ENCODE data around the gene TMOD1. TPM values are rescaled to one million over a fixed set of nuclear protein-coding genes. Genes with fewer than 3 reads are reported as not detected.

Gene TMOD1
- polyA plus RNA-seq, 1 of the 3 experiments (the other 2 are of a cell fraction), result 0.54 TPM

GRCh38 chr9:97575673-97576200 is 74.3 kb downstream of the TMOD1 start:
- Histone ChIP-seq H3K9ac (no peak overlapping the region), H3F3A (replicated peaks; ENCODE audit: insufficient read depth) (no peaks in the 10 kb centered on the region), H3K4me2 (no peak overlapping the region), H4K20me1 (ENCODE audit: insufficient read depth) (no peaks in the 10 kb centered on the region), H3K9me3 (no peaks in the 10 kb centered on the region), H3K9me2 (no peaks in the 10 kb centered on the region), H3K27ac (ENCODE audit: low read depth in 2 of 2, low read length in 1 of 2) (no peak overlapping the region), H3K27me3 (ENCODE audit: insufficient read depth) (no peaks in the 10 kb centered on the region), H2AFZ (ENCODE audit: low read depth) (no peak overlapping the region), H3K4me3 (ENCODE audit: low read depth in 2 of 2, low read length in 1 of 2) (no peak overlapping the region), H3K36me3 (replicated peaks in 1 of 2; ENCODE audit: control insufficient read depth in 1 of 2, insufficient read depth in 2 of 2, low read length in 1 of 2) (no peaks in the 10 kb centered on the region), H3K4me1 (ENCODE audit: control insufficient read depth in 1 of 2, insufficient read depth in 2 of 2, low read depth in 1 of 2, low read length in 1 of 2) (peaks cover 0 to 16% of the 10 kb centered on the region in 2 experiments; a peak in 1 of 4 replicates), H3K79me2 (ENCODE audit: insufficient read depth) (no peaks in the 10 kb centered on the region)
- ChIA-PET CTCF (interaction anchor here (1.7 to 3.6 kb wide), 2 partner anchors 23 to 107 kb away, joined by 4 to 15 read pairs; no protein-coding TSS in a partner anchor), POLR2A (interaction anchor here (0.7 to 1.0 kb wide), 2 partner anchors 8 to 95 kb away, joined by 3 to 4 read pairs; no protein-coding TSS in a partner anchor)
- WGBS (ENCODE audit: low lambda C conversion rate), result 72% methylated on average over 10 of the region's 11 CpGs
- no peak for DNase-seq
- no peak for TF ChIP-seq SMC3 (IDR thresholded peaks at IDR 0.05; ENCODE audit: low read depth, low read length)
- TF ChIP-seq RAD21 (IDR thresholded peaks at IDR 0.05; ENCODE audit: low read length), result no peak
- TF ChIP-seq PBX3 (IDR thresholded peaks at IDR 0.05), result no peak
- no peak for TF ChIP-seq GATA2 (CRISPR knock-in tag; IDR thresholded peaks at IDR 0.05)
- TF ChIP-seq TEAD4 (IDR thresholded peaks at IDR 0.05; ENCODE audit: borderline replicate concordance, insufficient read depth), result no peak
- no peak for TF ChIP-seq USF2 (IDR thresholded peaks at IDR 0.05; ENCODE audit: borderline replicate concordance, low read depth, low read length)
- TF ChIP-seq CTCF (IDR thresholded peaks at IDR 0.05), result no peak

- 48% methylated on average over 5 of the region's 5 CpGs for WGBS (ENCODE audit: low lambda C conversion rate)
- Histone ChIP-seq H3F3A (replicated peaks; ENCODE audit: insufficient read depth) (no peaks in the 10 kb centered on the region), H3K4me2 (no peak overlapping the region), H3K4me1 (ENCODE audit: control insufficient read depth in 1 of 2, insufficient read depth in 2 of 2, low read depth in 1 of 2, low read length in 1 of 2) (peaks cover 0 to 4% of the 10 kb centered on the region in 2 experiments; a peak in 1 of 4 replicates), H3K27me3 (ENCODE audit: insufficient read depth) (no peaks in the 10 kb centered on the region), H3K9me3 (no peaks in the 10 kb centered on the region), H3K9me2 (no peaks in the 10 kb centered on the region), H3K9ac (no peak overlapping the region), H3K36me3 (replicated peaks in 1 of 2; ENCODE audit: control insufficient read depth in 1 of 2, insufficient read depth in 2 of 2, low read length in 1 of 2) (no peaks in the 10 kb centered on the region), H3K27ac (ENCODE audit: low read depth in 2 of 2, low read length in 1 of 2) (no peak overlapping the region), H3K4me3 (ENCODE audit: low read depth in 2 of 2, low read length in 1 of 2) (no peak overlapping the region), H4K20me1 (ENCODE audit: insufficient read depth) (no peaks in the 10 kb centered on the region), H2AFZ (ENCODE audit: low read depth) (no peak overlapping the region), H3K79me2 (ENCODE audit: insufficient read depth) (no peaks in the 10 kb centered on the region)
- DNase-seq, result no peak
- ChIA-PET POLR2A (no interaction called here), CTCF (interaction anchor here (0.7 to 1.0 kb wide), 2 partner anchors 76 to 108 kb away, joined by 3 to 4 read pairs; no protein-coding TSS in a partner anchor)
- no peak for TF ChIP-seq REST (IDR thresholded peaks at IDR 0.05; ENCODE audit: low read depth, low read length)
- TF ChIP-seq EP300 (IDR thresholded peaks at IDR 0.05; ENCODE audit: borderline replicate concordance in 1 of 2, low read depth in 1 of 2, low read length in 1 of 2), result no peak
- TF ChIP-seq EZH2phosphoT487 (IDR thresholded peaks at IDR 0.05; ENCODE audit: borderline replicate concordance, low read depth), result no peak
- TF ChIP-seq MXI1 (IDR thresholded peaks at IDR 0.05; ENCODE audit: low read depth, low read length), result no peak
- no peak for TF ChIP-seq ZBTB33 (IDR thresholded peaks at IDR 0.05; ENCODE audit: borderline replicate concordance, low read depth)
- TF ChIP-seq YY1 (IDR thresholded peaks at IDR 0.05; ENCODE audit: low read depth), result no peak
- TF ChIP-seq RFX5 (IDR thresholded peaks at IDR 0.05; ENCODE audit: low read length), result no peak
- TF ChIP-seq RAD21 (IDR thresholded peaks at IDR 0.05; ENCODE audit: low read length), result no peak
- TF ChIP-seq NFIC (IDR thresholded peaks at IDR 0.05; ENCODE audit: borderline replicate concordance), result no peak
- no peak for TF ChIP-seq PBX3 (IDR thresholded peaks at IDR 0.05)
Observed at GRCh38 chr9:97577051-97577450, 75.6 kb downstream of the TMOD1 start.
